Esophagus muscularis mucosa (tissue), 3 donors: ENCODE results near the gene TRABD2B.

Source experiments
- POLR2A ChIP-seq: fragments of 450-650 bp; IDR thresholded peaks from one replicate; pipeline ENCODE4 v1.6.1; 2017; ENCODE audit warnings: antibody characterized with exemption, moderate library complexity, mild to moderate bottlenecking, low read depth
- POLR2AphosphoS5 ChIP-seq, 2 donors: sonication (generic); formaldehyde crosslinking; IDR thresholded peaks; one replicate each; pipeline ENCODE4 v1.6.1; 2017; ENCODE audit warnings: antibody characterized with exemption in 2 of 2
- TF ChIP-seq, protein P1 (sequence below), 3 experiments: fragments of 200-600 bp in 2 of 3; fragments of 450-650 bp in 1 of 3; sonication (generic) in 2 of 3; IDR thresholded peaks; one replicate each; pipeline ENCODE4 v1.5.1; 2017 to 2019; ENCODE audit warnings: antibody characterized with exemption in 3 of 3, mild to moderate bottlenecking in 2 of 3, moderate library complexity in 1 of 3

DNA sequence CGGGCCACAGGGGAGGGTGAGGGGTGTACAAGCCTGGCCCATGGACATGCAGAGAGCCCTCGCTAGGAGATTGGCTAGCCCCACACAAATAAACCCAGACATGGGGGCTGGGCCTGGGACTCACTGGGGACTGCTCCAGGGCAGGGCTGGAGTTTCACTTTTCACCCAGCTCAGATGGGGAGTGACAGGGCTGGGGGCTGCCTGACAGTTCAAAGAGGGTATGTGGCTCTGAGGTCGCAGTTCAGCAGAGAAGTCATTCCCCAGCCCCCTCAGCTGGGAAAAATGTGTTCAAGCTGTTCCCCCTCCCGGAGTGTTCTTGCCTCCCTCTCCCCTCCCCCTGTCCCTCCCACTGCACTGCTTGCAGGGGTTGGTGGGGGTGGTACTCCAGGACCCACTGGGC lies 277.1 kb downstream of the TRABD2B start:
- no peak for TF ChIP-seq POLR2A
- TF ChIP-seq, protein P1, sequence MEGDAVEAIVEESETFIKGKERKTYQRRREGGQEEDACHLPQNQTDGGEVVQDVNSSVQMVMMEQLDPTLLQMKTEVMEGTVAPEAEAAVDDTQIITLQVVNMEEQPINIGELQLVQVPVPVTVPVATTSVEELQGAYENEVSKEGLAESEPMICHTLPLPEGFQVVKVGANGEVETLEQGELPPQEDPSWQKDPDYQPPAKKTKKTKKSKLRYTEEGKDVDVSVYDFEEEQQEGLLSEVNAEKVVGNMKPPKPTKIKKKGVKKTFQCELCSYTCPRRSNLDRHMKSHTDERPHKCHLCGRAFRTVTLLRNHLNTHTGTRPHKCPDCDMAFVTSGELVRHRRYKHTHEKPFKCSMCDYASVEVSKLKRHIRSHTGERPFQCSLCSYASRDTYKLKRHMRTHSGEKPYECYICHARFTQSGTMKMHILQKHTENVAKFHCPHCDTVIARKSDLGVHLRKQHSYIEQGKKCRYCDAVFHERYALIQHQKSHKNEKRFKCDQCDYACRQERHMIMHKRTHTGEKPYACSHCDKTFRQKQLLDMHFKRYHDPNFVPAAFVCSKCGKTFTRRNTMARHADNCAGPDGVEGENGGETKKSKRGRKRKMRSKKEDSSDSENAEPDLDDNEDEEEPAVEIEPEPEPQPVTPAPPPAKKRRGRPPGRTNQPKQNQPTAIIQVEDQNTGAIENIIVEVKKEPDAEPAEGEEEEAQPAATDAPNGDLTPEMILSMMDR (IDR thresholded peaks at IDR 0.05), result no peak
- no peak for TF ChIP-seq POLR2AphosphoS5 (IDR thresholded peaks at IDR 0.05)
